ENCODE results near the gene GZMH. TPM values are rescaled to one million over a fixed set of nuclear protein-coding genes. Genes with fewer than 3 reads are reported as not detected.

Gene GZMH
- total and polyA plus RNA-seq, 2 of the 4 experiments (the other 2 are of a cell fraction), result not detected

DNA sequence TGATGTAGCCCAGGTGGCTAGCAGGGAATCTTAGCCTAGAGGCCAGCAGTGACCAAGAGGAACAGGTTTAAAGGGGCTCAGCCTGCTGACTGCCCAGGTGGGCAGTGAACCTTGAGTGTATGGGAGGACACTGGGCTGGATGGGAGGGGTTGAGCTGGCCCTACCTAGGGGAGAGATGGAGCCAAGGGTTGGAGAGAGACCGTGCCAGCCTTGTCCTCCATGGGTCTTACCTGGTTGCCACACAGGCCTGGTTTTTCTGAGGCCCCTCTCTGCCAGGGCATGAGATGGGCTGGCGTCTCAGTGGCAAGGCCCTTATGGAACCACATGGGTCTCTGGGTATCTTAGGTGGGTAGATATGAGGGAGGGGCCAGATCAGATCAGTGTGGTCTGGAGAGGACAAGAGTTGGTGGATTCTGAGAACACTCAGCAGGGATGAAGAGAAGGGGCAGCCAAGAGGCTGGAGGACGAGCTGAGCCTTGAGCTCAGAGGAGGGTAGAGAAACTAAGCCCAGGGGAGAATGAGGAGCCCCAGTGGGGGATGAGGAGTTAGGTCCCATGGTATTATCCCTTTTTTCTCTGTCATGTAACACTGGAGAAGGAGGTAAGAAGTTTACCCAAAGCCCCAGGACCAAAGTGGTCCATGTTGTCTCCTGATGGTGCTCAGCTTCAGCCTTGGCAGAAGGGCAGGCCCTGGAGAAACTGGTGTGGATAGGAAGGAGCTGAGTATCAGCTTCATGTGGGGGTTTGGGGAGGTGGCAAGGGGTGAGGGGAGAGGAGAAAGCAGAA, 20.8 kb upstream of the GZMH start:
- no peak overlapping the region for H4K5ac ChIP-seq (ENCODE audit: low read depth, low read length)
- BruUV-seq (replicated peaks), result no TSS peak

More for the DNA sequence above, 20.8 kb upstream of the GZMH start:
- POLR2A ChIA-PET (ENCODE audit: unreplicated experiment), result no interaction called here
- ATAC-seq (ENCODE audit: low read depth) (no peak), DNase-seq (no peak)
- no peak overlapping the region for H2BK15ac ChIP-seq (ENCODE audit: low read depth, low read length)
- H3K14ac ChIP-seq (replicated peaks; ENCODE audit: low read depth, low read length), result no peak overlapping the region
- H2AK5ac ChIP-seq (ENCODE audit: low read depth, low read length), result no peak overlapping the region
- no peak overlapping the region for H2AK9ac ChIP-seq (replicated peaks; ENCODE audit: low read depth, low read length, poor library complexity)
- no peak overlapping the region for H3K4ac ChIP-seq (ENCODE audit: low read depth, low read length)
- H3K4me1 ChIP-seq (ENCODE audit: control insufficient read depth, insufficient read depth, low read length), result no peaks in the 10 kb centered on the region
- dilution Hi-C loops (cut with HindIII; ENCODE audit: low sequenced_read_pairs, unreplicated experiment), result no loop called here
- H2BK5ac ChIP-seq (ENCODE audit: low read depth, low read length, poor library complexity, severe bottlenecking), result no peak overlapping the region
- H3K9me1 ChIP-seq (ENCODE audit: insufficient read depth, low read length), result no peaks in the 10 kb centered on the region
- H4K20me1 ChIP-seq (ENCODE audit: insufficient read depth, low read length), result no peaks in the 10 kb centered on the region
- no peak overlapping the region for H3K23ac ChIP-seq (ENCODE audit: low read depth, low read length)
- H2BK20ac ChIP-seq (ENCODE audit: low read depth, low read length), result no peak overlapping the region
- no peak overlapping the region for H3K18ac ChIP-seq (ENCODE audit: low read depth, low read length)
- H3K27me3 ChIP-seq (ENCODE audit: control insufficient read depth, insufficient read depth, low read length), result no peaks in the 10 kb centered on the region
- no peak overlapping the region for H4K91ac ChIP-seq (ENCODE audit: insufficient read depth, low read depth, low read length)
- H3K56ac ChIP-seq (ENCODE audit: extremely low read depth, insufficient read depth, low read length), result no peak overlapping the region
- CTCF ChIA-PET, result no interaction called here
- intact Hi-C loops (cut with micrococcal nuclease), result no loop called here
- H3K9ac ChIP-seq (ENCODE audit: low read depth, low read length), result no peak overlapping the region
- H3K4me3 ChIP-seq (ENCODE audit: insufficient read depth, low read depth, low read length), result no peak overlapping the region
- TF ChIP-seq POLR2A (IDR thresholded peaks at IDR 0.05; ENCODE audit: low read depth, low read length) (no peak), MXI1 (IDR thresholded peaks at IDR 0.05; ENCODE audit: borderline replicate concordance, low read depth, low read length) (no peak), CHD1 (IDR thresholded peaks at IDR 0.05; ENCODE audit: low read depth, low read length) (no peak), NFE2L2 (IDR thresholded peaks at IDR 0.05; ENCODE audit: low read depth, low read length) (no peak), MAZ (IDR thresholded peaks at IDR 0.05; ENCODE audit: borderline replicate concordance, low read depth, low read length) (no peak), RAD21 (IDR thresholded peaks at IDR 0.05; ENCODE audit: low read length) (no peak), MAFK (IDR thresholded peaks at IDR 0.05; ENCODE audit: low read depth, low read length) (no peak), RFX5 (IDR thresholded peaks at IDR 0.05; ENCODE audit: low read depth, low read length) (no peak), RCOR1 (IDR thresholded peaks at IDR 0.05; ENCODE audit: insufficient replicate concordance, low read length) (no peak)
- TF ChIP-seq, protein P1, sequence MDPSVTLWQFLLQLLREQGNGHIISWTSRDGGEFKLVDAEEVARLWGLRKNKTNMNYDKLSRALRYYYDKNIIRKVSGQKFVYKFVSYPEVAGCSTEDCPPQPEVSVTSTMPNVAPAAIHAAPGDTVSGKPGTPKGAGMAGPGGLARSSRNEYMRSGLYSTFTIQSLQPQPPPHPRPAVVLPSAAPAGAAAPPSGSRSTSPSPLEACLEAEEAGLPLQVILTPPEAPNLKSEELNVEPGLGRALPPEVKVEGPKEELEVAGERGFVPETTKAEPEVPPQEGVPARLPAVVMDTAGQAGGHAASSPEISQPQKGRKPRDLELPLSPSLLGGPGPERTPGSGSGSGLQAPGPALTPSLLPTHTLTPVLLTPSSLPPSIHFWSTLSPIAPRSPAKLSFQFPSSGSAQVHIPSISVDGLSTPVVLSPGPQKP (IDR thresholded peaks at IDR 0.05; ENCODE audit: borderline replicate concordance, low read depth, low read length), result no peak
- TF ChIP-seq, protein P2, sequence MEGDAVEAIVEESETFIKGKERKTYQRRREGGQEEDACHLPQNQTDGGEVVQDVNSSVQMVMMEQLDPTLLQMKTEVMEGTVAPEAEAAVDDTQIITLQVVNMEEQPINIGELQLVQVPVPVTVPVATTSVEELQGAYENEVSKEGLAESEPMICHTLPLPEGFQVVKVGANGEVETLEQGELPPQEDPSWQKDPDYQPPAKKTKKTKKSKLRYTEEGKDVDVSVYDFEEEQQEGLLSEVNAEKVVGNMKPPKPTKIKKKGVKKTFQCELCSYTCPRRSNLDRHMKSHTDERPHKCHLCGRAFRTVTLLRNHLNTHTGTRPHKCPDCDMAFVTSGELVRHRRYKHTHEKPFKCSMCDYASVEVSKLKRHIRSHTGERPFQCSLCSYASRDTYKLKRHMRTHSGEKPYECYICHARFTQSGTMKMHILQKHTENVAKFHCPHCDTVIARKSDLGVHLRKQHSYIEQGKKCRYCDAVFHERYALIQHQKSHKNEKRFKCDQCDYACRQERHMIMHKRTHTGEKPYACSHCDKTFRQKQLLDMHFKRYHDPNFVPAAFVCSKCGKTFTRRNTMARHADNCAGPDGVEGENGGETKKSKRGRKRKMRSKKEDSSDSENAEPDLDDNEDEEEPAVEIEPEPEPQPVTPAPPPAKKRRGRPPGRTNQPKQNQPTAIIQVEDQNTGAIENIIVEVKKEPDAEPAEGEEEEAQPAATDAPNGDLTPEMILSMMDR (conservative IDR thresholded peaks at IDR 0.05; ENCODE audit: low read depth, low read length), result no peak
- in situ Hi-C loops (cut with MboI; ENCODE audit: low sequenced_read_pairs), result no loop called here
- no peaks in the 10 kb centered on the region for H3K36me3 ChIP-seq (ENCODE audit: control insufficient read depth, insufficient read depth, low read length)
- no peaks in the 10 kb centered on the region for H3K79me1 ChIP-seq (ENCODE audit: low read depth in 1 of 2, low read length in 2 of 2)
- no peak overlapping the region for H2BK120ac ChIP-seq (ENCODE audit: low read depth, low read length)
- no peak overlapping the region for H3K27ac ChIP-seq (ENCODE audit: insufficient read depth, low read length)
- H2AFZ ChIP-seq (replicated peaks; ENCODE audit: low read length, poor library complexity), result no peak overlapping the region
- no peak overlapping the region for H4K8ac ChIP-seq (ENCODE audit: low read depth in 2 of 2, low read length in 2 of 2)
- WGBS, 2 experiments (ENCODE audit: extremely low coverage in 2 of 2, insufficient read length in 1 of 2), result 50% methylated on average over 1 of the region's 3 CpGs; no CpG with 5 or more reads in 1 of the 2 experiments
- H3K9me3 ChIP-seq (ENCODE audit: control insufficient read depth, insufficient read depth, low read length), result no peaks in the 10 kb centered on the region
- H3K4me2 ChIP-seq (ENCODE audit: low read depth, low read length), result no peak overlapping the region

Measured in IMR-90 (cell line).